ENCODE measurements around the gene REEP1. TPM values are rescaled to one million over a fixed set of nuclear protein-coding genes. Genes with fewer than 3 reads are reported as not detected.

The REEP1 gene
- total and polyA plus RNA-seq, 8 donors, result 1.4 to 7.0 (median 4.0) TPM

GRCh38 chr2:86364894-86365293, 27.5 kb upstream of the REEP1 start:
- FAIRE-seq (no peak), ATAC-seq (no peak), DNase-seq (no peak)
- WGBS, 2 donors, result 88 to 95% methylated on average over 2 of the region's 2 CpGs
- Histone ChIP-seq H3K4me1 (peaks cover 16 to 20% (median 19%) of the 10 kb centered on the region in 3 donors), H3K27me3 (no peaks in the 10 kb centered on the region), H3K4me3 (no peak overlapping the region), H3K27ac (no peak overlapping the region), H3K36me3 (no peaks in the 10 kb centered on the region), H3K9me3 (no peaks in the 10 kb centered on the region)
- TF ChIP-seq, protein P1, sequence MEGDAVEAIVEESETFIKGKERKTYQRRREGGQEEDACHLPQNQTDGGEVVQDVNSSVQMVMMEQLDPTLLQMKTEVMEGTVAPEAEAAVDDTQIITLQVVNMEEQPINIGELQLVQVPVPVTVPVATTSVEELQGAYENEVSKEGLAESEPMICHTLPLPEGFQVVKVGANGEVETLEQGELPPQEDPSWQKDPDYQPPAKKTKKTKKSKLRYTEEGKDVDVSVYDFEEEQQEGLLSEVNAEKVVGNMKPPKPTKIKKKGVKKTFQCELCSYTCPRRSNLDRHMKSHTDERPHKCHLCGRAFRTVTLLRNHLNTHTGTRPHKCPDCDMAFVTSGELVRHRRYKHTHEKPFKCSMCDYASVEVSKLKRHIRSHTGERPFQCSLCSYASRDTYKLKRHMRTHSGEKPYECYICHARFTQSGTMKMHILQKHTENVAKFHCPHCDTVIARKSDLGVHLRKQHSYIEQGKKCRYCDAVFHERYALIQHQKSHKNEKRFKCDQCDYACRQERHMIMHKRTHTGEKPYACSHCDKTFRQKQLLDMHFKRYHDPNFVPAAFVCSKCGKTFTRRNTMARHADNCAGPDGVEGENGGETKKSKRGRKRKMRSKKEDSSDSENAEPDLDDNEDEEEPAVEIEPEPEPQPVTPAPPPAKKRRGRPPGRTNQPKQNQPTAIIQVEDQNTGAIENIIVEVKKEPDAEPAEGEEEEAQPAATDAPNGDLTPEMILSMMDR (IDR thresholded peaks at IDR 0.05), result no peak
- intact Hi-C loops (cut with DNase I), result loop anchor here in 1 of 3 donors (10.0 kb wide), 1 partner anchor 140 kb away; no protein-coding TSS in a partner anchor

DNA sequence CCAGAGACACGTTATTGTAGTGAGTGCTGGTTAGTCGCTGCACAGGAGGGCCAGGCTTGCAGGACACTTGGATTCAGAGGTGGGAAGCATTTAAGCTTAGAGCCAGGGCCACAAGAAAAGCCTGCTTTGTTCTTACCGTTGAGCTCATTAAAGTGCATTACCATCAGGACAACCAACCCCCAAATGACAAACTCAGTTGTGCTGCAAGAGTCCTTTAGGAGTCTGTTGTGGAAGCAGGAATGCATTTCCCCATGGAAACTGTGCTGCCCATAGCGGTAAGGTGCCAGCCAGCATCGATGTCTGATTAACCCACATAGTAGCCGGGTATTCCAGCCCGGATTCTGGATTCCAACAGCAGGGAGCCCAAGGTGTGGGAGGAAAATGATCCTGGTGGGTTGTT, 23.4 kb upstream of the REEP1 start:
- Histone ChIP-seq H3K36me3 (no peaks in the 10 kb centered on the region), H3K9me3 (no peaks in the 10 kb centered on the region), H3K27me3 (no peaks in the 10 kb centered on the region), H3K4me1 (peaks cover 0 to 6% (median 3%) of the 10 kb centered on the region in 3 donors), H3K27ac (no peak overlapping the region), H3K4me3 (no peak overlapping the region)
- WGBS, 2 donors, result 29 to 32% methylated on average over 7 of the region's 7 CpGs
- FAIRE-seq (no peak), DNase-seq (no peak), ATAC-seq (peak in 2 of 4 donors; percentile 58 to 76)
- TF ChIP-seq, protein P1 (IDR thresholded peaks at IDR 0.05), result no peak
- intact Hi-C loops (cut with DNase I), result loop anchor here in 1 of 3 donors (10.0 kb wide), 1 partner anchor 136 kb away; no protein-coding TSS in a partner anchor

- no peak for FAIRE-seq
Observed at GRCh38 chr2:86358957-86359356, 21.5 kb upstream of the REEP1 start.

DNA sequence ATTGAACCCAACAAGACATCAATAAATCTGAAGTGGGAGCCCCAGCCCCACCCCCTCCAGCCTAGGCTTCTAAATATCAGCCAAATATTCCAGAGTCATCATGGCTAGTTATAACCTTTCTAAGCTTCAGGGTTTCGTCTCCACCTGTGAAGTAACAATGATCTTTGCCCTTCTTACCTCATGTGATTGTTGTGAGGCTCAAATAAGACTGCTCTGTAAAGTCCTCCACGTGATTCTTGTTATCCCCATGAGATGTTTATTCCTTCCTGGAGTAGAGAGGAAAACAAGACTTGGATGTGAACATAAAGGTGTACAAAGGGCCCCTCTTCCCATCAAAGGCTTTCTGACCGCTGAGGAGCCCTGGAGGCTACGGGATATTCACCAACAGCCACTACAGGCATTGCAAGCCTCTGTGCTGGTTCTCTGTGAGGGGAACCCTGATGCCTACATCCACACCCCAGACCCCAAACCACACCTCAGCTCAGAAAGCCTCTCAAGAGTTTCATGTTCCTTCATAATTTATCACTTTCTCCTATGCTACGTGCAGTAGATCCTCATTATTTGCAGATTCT, 20.1 kb upstream of the REEP1 start:
- no peak overlapping the region for H3K4me3 ChIP-seq
- no peaks in the 10 kb centered on the region for H3K36me3 ChIP-seq
- WGBS, 2 donors, result 64 to 66% methylated on average over 5 of the region's 5 CpGs
- H3K9me3 ChIP-seq, result no peaks in the 10 kb centered on the region
- intact Hi-C loops (cut with DNase I), result no loop called here
- TF ChIP-seq, protein P1 (IDR thresholded peaks at IDR 0.05), result no peak
- H3K27ac ChIP-seq, result no peak overlapping the region
- no peak for DNase-seq
- peaks cover 0 to 6% (median 3%) of the 10 kb centered on the region in 3 donors for H3K4me1 ChIP-seq
- no peak for ATAC-seq
- no peaks in the 10 kb centered on the region for H3K27me3 ChIP-seq
- FAIRE-seq, result no peak

More at GRCh38 chr2:86358957-86359356, 21.5 kb upstream of the REEP1 start:
- Histone ChIP-seq H3K4me1 (peaks cover 0 to 6% (median 3%) of the 10 kb centered on the region in 3 donors), H3K27me3 (no peaks in the 10 kb centered on the region), H3K4me3 (no peak overlapping the region), H3K36me3 (no peaks in the 10 kb centered on the region), H3K27ac (no peak overlapping the region), H3K9me3 (no peaks in the 10 kb centered on the region)
- TF ChIP-seq, protein P1 (IDR thresholded peaks at IDR 0.05), result no peak
- DNase-seq (no peak), ATAC-seq (peak in 1 of 4 donors; percentile 23)
- 85 to 93% methylated on average over 3 of the region's 3 CpGs for WGBS, 2 donors
- intact Hi-C loops (cut with DNase I), result no loop called here

GRCh38 chr2:86352727-86353221, 15.3 kb upstream of the REEP1 start:
- H3K27me3 ChIP-seq, result no peaks in the 10 kb centered on the region
- H3K9me3 ChIP-seq, result no peaks in the 10 kb centered on the region
- intact Hi-C loops (cut with DNase I), result no loop called here
- TF ChIP-seq, protein P1 (IDR thresholded peaks at IDR 0.05), result no peak
- 39 to 42% methylated on average over 4 of the region's 4 CpGs for WGBS, 2 donors
- ATAC-seq (peak; percentile 67 to 79 (median 72)), DNase-seq (peak in 4 of 6 donors; percentile 30 to 67 (median 50)), FAIRE-seq (no peak)
- H3K4me3 ChIP-seq, result no peak overlapping the region
- peaks cover 0 to 7% (median 4%) of the 10 kb centered on the region in 3 donors for H3K4me1 ChIP-seq
- H3K27ac ChIP-seq, result peak overlapping the region in 1 of 4 donors; percentile 25
- H3K36me3 ChIP-seq, result no peaks in the 10 kb centered on the region

Data from pancreas (tissue), 10 donors.